HG03039 (cell line): ENCODE results near the gene BAZ1B.
"Not testable (repeated sequence)": the region's sequence is repeated elsewhere in the genome, so short reads cannot be mapped to it uniquely, and the experiment has no call there.

ENCODE experiments used
- ATAC-seq: cut with Tn5 transposase; IDR thresholded peaks from one replicate; pipeline ENCODE4 v1.9.1; 2021; ENCODE audit warnings: mild to moderate bottlenecking, moderate library complexity; ENCODE audit not compliant: unreplicated experiment

BAZ1B gene

DNA sequence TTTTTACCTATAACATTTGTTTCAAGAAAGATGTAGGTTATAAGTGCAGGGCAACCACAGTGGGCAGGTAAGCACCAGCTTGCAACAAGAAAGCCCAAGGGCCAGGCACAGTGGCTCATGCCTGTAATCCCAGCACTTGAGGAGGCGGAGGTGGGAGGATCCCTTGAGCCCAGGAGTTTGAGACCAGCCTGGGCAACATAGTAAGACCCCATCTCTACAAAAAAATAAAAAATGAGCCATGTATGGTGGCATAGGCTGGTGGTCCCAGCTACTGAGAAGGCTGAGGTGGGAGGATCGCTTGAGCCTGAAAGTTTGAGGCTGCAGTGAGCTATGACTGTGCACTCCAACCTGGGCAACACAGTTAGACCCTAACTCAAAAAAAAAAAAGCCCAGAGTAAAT is 22.6 kb upstream of the BAZ1B start:
- ATAC-seq = no peak

GRCh38 chr7:73541722-73542121 is 19.6 kb upstream of the BAZ1B start:
- no peak for ATAC-seq

GRCh38 chr7:73539709-73540108 is 17.6 kb upstream of the BAZ1B start:
- no peak for ATAC-seq

DNA sequence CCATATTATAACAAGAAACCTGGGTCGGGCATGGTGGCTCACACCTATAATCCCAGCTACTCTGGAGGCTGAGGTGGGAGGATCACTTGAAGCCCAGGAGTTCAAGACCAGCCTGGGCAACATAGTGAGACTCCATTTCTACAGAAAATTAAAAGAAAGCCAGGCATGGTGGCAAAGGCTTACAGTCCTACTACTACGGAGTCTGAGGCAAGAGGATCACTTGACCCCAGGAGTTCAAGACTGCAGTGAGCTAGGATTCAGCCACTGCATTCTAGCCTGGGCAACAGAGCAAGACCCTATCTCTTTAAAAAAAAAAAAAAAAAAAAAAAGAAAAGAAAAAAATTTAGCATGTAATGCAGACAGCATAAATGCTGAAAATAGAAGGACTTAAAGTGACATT is 16.4 kb upstream of the BAZ1B start:
- ATAC-seq = not testable (repeated sequence)

GRCh38 chr7:73537051-73537450 is 15.0 kb upstream of the BAZ1B start:
- ATAC-seq = no peak

DNA sequence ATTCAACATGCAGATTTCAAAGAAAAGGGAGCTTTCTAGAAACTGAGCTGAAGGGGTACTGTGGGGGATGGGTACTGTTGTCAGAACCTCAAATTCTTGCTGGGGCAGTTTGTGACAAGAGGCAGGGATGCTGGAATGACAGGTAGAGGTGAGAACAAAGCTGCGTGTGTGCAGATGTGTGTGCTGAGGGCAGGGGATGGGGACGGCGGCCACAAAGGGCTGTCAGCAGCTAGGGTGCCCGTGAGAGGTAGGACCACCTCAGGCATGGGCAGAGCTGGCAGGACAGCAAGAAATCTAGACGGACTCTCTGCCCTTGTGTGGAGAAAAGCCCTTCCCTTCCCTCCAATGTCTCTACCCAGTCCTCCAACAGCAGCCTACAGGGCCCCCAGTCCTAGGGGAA is 14.4 kb upstream of the BAZ1B start:
- no peak for ATAC-seq

DNA sequence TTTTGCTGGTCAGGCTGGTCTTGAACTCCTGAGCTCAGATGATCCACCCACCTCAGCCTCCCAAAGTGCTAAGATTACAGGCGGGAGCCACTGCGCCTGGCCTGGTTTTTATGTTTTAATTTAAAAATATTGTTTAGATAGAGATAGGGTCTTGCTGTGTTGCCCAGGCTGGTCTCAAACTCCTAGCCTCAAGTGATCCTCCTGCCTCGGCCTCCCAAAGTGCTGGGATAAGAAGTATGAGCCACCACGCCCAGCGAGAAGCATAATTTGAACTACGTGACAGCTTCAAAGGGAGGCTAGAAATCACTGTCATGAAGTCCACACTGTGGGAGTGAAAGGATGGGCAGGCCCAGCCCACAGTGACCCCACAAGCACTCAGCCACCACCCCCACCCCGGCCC is 13.8 kb upstream of the BAZ1B start:
- not testable (repeated sequence) for ATAC-seq

DNA sequence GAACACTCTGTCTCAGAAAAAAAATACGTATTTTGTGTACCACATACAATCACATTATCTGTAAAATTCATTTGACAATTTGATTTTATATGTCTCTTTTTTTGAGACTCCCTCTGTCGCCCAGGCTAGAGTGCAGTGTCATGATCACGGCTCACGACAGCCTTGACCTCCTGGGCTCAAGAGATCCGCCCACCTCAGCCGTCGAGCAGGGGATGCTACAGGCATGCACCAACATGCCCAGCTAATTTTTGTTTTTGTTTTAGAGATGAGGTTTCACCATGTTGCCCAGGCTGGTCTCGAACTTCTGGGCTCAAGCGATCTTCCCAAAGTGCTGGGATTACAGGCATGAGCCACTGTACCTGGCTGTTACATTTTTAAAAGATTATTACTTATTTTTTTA is 11.6 kb upstream of the BAZ1B start:
- no peak for ATAC-seq

- ATAC-seq = no peak
These were observed 10.1 kb upstream of the BAZ1B start for GRCh38 chr7:73532224-73532623.

- no peak for ATAC-seq
These were observed 8.7 kb upstream of the BAZ1B start for GRCh38 chr7:73530800-73531199.

DNA sequence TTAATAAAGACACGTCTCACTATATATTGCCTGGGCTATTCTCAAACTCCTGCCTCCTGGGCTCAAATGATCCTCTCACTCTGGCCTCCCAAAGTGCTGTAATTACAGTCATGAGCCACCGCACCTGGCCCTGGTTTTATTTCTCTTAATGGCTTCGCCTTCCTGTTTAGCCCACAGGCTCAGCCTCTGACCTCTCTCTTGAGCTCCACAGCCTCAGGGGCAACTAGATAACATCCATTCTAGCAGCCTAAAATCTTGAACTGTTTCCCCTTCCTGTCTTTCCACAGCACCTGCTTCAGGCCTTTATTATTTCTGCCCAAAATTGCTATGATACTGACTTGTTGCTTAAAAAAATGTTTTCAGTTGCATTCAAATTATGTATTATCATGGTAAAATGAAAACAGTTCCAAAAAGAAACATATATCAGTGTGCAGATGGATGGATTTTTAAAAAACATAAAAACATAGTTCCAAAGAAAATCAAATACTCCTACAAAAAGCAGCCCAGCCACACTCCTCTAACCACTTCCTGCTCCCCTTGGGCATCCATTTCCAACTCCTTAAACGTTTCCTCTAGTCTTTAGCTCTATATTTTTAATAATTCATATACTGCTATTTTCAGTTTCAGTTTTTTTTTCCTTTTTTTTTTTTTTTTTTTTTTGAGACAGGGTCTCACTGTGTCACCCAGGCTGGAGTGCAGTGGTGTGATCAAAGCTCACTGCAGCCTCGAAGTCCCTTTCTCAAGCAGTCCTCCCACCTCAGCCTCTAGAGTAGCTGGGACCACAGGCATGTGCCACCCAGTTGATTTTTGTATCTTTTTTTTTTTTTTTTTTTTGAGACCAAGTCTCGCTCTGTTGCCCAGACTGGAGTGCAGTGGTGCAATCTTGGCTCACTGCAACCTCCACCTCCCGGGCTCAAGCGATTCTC is 5.1 kb upstream of the BAZ1B start:
- ATAC-seq = no peak

- not testable (repeated sequence) for ATAC-seq
These were observed 4.0 kb upstream of the BAZ1B start for GRCh38 chr7:73526158-73526494.

GRCh38 chr7:73521636-73522104 is 423 bp downstream of the BAZ1B start:
- peak; percentile 38 for ATAC-seq

DNA sequence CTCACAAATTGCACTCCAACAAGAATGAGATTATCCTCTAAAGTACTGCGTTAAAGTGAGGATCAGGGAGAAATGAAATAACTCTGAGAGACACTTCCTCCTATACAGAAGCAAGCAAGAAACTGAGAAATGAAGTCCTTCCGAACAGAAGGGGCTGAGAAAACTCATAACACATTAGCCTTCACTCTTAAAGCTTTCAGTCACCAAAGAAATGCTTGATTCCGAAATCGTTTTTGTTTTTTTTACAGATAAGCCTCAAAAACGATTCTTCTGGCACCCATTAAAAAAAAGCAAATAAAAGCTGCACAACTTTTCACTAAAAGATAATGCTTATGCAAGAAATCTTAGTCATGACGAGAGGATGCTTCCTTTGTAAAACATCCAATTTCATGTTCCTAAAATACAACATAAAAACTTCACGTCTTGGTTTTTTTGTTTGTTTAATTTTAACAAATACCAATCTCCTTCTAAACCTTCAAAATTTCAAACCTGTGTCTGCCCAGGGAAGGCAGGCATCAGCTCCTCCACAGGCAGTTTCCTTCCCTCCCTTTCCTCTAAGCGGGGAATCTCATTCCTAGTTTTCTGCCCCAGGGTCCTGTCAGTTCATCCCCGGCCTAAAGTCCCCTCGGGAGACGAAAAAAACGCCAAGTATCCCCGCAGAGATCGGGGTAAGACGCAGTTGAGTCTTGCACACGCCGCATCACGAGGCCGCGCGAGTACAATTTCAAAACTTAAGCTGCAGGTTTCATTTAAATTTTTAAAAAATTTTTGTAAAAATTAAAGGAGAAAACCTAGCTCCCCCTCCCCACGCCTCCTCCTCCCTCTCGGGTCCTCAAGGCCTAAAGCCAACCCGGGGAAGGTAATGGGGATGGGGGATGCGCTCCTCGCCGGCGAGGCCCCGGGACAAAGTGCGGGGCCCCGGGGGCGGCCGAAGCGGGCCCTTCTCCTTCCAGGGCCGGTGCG is 1.1 kb downstream of the BAZ1B start:
- no peak for ATAC-seq

DNA sequence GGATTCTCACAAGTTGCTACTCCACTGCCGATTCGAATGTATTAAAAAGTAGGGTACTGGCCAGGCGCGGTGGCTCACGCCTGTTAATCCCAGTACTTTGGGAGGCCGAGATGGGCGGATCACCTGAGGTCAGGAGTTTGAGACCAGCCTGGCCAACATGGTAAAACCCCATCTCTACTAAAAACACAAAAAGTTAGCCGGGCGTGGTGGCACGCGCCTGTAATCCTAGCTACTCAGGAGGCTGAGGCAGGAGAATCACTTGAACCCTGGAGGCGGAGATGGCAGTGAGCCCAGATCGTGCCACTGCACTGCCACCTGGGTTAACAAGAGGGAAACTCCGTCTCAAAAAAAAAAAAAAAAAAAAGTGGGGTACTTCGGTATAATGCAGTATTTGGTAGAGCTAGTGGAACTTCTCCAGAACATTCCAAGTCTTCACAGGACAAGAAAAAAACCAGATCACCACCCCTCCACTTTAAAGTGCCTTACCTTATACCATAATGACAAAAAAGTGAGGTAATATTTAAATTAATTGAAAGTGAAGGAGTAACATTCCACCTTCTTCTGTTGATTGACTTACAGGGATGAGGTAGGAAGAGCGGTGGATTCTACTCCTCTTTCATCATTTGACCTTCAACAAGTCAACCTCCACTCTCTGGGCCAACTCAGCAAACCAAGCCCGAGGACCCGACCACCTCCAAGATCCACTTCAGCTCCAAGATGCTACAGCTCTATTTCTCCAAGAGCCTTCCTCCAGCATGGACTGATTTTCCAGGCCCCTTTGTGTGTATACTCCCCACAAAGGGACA is 2.0 kb downstream of the BAZ1B start:
- no peak for ATAC-seq

DNA sequence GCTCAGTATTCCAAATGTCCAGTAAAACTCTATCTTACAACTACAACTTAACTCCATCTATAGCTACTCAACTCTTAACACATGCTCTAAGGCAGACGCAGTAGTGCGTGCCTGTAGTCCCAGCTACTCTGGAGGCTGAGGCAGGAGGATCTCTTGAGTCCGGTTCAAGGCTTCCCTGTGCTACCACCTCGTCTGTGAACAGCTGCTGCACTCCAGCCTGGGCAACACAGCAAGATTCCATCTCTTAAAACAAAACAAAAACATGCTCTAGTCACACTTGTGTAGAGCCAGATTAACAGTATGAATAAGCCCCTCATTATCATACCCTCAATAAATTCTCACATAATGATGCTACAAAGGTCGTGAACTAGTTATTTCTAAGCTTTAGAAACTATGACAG is 3.6 kb downstream of the BAZ1B start:
- ATAC-seq = no peak

DNA sequence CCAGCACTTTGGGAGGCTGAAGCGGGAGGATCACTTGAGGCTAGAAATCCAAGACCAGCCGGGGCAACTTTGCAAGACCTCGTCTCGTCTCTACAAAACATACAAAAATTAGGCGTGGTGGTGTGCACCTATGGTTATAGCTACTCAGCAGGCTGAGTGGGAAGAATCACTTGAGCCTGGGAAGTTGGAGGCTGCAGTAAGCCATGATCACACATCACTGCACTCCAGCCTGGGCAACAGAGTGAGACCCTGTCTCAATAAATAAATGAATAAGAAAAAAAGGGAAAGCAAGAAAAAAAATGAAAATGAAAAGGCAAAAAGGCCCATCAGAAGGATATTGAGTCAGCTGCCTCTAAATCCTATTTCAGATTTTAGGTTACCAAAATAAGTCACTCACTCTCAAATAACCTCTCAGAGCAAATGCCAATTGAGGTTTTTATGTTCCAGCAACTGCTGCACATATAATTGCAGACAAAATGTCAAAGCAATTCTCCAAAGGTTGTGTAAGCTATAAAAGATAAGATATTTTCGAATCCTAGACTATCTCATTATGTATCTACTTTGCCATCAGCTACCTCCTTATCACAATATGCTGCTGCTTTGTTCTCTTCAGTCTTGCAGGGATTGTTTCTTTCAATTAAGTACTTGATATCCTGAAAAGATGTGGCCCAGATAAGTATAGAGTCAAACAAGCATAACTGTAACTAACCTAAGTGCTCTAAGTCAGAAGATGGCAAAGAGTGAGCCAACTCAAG is 4.7 kb downstream of the BAZ1B start:
- no peak for ATAC-seq

DNA sequence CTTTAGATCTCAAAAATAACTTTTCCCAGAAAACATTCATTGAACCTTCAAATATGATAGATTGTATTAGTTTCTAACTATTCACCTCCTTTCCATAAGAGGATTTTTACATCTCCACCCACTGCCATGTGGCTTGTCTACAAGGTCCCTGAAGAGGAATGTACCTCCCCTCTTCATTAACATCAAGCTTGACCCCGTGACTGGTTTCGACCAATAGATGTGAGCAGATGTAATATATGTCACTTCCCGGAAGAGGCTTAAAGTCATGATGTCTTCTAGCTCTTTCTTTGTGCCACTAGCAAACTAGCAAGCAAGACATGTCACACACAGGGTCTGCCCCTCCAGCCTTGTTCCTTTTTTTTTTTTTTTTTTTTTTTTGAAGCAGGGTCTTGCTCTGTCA is 6.9 kb downstream of the BAZ1B start:
- no peak for ATAC-seq

DNA sequence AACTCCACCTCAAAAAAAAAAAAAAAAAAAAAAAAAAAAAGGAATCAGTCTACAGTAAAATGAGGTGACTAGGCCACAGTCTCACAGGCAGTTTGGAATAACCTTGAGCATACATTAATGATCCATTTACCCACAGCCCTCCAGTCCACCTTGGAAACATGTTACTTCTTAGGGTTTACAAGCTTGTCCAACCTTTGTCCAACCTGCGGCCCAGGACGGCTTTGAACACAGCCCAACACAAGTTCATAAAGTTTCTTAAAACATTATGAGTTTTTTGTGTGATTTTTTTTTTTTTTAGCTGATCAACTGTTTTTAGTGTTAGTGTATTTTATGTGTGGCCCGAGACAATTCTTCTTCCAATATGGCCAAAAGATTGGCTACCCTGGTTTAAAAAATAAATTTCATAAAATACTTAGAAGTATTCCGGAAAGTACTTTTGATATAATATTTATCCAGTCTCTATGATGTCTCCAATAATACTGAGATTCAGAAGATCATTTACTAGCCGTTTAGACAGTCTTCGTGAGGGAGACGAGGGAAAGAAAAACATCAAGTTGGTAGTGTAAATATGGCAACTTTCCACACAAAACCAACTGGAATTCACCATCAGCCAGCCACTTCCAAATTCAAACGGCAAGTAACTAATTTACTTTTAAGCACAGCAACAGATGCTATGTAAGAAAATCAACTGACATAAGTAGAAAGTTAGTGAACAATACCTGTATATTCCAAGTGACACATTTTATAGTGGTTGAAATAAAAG is 9.9 kb downstream of the BAZ1B start:
- ATAC-seq = no peak
